Non-pigmented ciliary epithelial cell (primary cell): ENCODE measurements around the gene SRBD1.
"Not testable (repeated sequence)": the region's sequence is repeated elsewhere in the genome, so short reads cannot be mapped to it uniquely, and the experiment has no call there.

Experiments
- DNase-seq: peaks from one replicate; pipeline ENCODE4 v3.0.0-alpha.2; 2010; ENCODE audit warnings: low read depth

The SRBD1 gene

GRCh38 chr2:45426025-45426424, 185.0 kb downstream of the SRBD1 start:
- not testable (repeated sequence) for DNase-seq

GRCh38 chr2:45422921-45423320, 188.1 kb downstream of the SRBD1 start:
- no peak for DNase-seq

DNA sequence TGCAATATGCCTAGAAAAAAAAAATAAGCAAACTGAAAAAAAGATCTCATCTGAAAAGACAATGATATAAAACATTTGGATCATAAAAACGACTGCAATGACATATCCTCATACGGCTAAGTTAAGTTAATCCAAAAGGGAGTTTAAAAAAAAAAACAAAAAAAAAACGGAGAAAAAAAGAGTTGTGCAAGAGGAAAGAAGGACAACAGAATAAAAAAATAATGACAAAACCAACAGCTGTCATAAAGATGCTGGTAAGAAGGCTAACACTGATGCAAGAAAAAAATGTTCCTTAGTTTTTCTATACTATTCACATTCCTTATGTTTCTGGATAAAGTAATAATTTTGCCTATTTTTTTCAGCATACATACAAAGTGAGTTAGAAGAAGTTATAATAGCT, 192.5 kb downstream of the SRBD1 start:
- no peak for DNase-seq

DNA sequence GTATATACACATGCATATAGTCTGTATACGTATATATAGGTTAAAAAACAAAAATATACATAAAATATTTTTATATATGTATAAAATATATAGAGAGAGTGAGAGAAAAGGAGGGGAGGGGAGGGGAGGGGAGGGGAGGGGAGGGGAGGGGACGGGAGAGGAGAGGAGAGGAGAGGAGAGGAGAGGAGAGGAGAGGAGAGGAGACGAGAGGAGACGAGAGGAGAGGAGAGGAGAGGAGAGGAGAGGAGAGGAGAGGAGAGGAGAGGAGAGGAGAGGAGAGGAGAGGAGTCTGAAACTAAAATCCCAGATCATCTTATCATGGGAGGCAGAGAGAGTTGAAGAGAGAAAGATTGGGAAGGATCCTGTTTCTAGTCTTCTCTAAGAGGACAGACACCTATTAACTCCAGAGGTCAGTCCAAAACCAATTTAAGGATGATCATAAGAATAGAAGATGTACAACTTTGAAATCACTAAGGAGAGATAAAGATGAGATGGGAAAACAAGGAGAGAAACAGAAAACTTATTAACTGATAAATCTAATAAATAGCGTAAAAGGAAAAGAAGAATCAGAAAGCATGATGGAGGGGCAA, 195.4 kb downstream of the SRBD1 start:
- no peak for DNase-seq

- no peak for DNase-seq
Observed at GRCh38 chr2:45412754-45413379, 198.2 kb downstream of the SRBD1 start.

DNA sequence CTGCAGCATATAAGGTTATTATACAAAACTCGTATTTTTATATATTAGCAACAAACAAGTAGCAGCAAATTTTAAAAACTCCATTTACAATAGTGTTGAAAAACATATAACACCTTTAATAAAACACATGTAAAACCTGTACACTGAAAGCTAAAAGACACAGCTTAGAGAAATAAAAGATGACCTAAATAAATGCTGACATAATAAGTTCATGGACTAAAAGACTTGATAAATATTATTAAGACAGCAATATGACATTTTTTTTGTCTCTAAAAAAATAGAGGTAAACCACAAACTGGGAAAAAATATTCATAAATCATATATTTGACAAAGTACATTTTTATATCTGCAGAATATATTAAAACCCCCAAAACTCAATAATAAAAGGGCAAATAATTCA, 201.4 kb downstream of the SRBD1 start:
- DNase-seq = no peak

- DNase-seq = no peak
Observed at GRCh38 chr2:45406621-45407020, 204.4 kb downstream of the SRBD1 start.

- no peak for DNase-seq
Observed at GRCh38 chr2:45404807-45405297, 206.2 kb downstream of the SRBD1 start.

- no peak for DNase-seq
Observed at GRCh38 chr2:45403036-45403435, 208.0 kb downstream of the SRBD1 start.

- no peak for DNase-seq
Observed at GRCh38 chr2:45401431-45401922, 209.6 kb downstream of the SRBD1 start.

GRCh38 chr2:45399040-45399784, 211.9 kb downstream of the SRBD1 start:
- no peak for DNase-seq

- no peak for DNase-seq
Observed at GRCh38 chr2:45397292-45397691, 213.8 kb downstream of the SRBD1 start.

DNA sequence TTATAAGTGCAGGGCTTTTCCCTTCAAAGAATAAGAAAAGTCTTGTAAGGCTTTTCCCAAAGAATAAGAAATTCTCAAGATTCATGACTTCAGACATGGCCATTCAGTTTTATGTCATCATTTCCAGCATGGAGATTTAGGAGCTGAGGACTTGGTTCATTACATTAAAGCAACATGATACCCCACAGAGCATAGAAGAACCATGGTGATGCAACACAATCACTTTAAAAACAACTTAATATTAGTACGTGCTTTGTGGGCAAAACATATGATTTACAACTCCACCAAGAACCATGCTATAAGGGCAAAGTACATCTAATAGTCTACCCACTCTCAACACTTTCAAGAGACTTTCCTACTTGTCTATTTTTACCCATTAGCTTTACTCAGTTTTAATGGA, 214.4 kb downstream of the SRBD1 start:
- DNase-seq = no peak

GRCh38 chr2:45394842-45395241, 216.2 kb downstream of the SRBD1 start:
- DNase-seq = no peak

DNA sequence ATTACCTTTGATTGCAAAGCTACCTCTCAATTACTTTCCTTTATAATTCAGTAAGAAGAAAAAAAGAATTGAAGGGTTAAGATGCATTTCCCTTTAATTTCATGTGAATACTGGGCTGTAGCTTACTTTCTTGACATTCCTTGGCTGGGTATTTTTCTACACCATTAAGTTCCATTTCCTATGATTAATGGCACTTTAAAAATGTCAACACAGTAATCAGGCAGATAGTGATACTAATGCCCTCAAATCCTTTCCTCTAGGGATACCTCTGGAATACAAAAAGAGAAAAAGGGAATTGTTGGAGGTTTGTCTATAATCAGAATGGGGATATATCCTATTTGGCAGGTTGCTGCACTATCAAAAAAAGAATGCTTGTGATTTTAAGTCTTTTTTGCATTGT, 216.9 kb downstream of the SRBD1 start:
- DNase-seq = no peak

GRCh38 chr2:45391866-45392265, 219.2 kb downstream of the SRBD1 start:
- DNase-seq = no peak

- no peak for DNase-seq
Observed at GRCh38 chr2:45390861-45391260, 220.2 kb downstream of the SRBD1 start.

GRCh38 chr2:45390441-45390840, 220.6 kb downstream of the SRBD1 start:
- no peak for DNase-seq

DNA sequence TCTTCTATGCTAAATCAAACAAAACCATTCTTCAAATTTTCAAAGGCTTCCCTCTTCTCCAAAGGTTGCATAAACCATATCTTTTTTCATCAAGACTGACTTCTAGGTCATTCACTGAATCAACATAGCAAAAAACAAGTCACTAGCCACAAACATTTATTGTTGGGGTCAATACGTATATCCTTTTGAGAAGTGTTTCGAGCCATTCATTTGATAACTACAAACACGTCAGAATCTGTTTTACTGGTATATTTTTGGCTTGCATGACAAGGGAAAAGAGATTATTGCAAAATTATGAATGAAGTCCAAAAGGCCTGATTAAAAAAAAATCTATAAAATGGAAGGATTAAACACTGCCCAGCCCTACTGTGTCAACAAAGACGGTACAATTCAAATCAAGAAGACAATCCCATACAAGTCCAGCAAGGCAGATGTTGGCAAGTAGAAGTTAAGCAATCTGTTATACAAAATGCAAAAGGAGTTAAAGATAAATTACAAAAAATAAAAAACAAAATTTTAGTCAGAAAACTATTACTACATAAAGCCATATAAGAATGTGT, 222.4 kb downstream of the SRBD1 start:
- no peak for DNase-seq

DNA sequence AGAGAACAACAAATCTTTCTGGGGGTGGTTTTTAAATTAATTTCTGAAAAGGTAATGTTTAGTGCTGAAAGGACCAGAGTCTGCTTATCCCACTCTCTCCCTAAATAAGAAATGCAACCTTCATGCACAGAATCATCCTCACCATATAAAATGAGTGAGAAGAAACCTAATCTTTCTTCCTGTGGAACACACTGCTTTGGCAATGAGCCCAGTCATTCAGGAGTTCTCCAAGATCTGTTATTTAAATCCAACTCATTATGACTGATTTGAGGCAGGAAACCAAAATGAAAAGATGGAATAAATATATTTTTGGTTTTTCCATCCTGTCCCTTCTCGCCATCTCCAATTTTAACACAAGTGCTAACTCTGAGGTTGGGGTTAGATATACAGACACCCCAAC, 228.3 kb downstream of the SRBD1 start:
- DNase-seq = no peak

DNA sequence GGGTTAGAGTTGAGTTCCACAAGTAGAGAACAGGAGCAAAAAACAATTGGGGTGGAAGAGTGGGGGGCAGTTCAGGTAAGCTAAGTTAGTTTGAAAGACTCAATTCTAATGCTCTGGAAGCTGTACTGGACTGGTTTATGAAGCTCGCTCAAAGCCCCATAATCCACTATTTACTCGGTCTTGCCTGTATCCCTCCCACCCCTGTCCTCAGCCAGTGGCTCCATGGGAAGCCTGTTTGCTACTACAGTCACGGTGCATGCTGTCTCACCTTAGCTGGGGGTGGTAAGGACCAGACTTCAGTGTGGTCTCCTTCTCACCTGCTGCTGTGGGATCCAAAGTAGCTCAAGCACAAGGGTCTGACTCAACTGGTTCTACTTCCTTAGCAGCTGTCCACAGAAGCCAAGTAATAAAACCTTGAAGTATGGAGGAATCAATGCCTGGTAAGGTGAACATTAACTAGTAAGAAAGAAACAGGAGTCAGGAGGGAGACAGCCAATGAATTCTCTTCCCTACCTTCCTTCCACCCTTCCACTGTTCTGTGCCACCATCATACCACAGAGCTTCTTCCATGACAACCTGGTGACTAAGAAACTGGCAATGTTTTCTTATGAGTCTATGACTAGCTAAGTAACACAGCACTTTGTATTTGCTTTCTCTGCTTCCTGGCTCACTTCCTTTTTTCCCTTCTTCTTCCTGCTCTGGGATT, 230.8 kb downstream of the SRBD1 start:
- DNase-seq = no peak

DNA sequence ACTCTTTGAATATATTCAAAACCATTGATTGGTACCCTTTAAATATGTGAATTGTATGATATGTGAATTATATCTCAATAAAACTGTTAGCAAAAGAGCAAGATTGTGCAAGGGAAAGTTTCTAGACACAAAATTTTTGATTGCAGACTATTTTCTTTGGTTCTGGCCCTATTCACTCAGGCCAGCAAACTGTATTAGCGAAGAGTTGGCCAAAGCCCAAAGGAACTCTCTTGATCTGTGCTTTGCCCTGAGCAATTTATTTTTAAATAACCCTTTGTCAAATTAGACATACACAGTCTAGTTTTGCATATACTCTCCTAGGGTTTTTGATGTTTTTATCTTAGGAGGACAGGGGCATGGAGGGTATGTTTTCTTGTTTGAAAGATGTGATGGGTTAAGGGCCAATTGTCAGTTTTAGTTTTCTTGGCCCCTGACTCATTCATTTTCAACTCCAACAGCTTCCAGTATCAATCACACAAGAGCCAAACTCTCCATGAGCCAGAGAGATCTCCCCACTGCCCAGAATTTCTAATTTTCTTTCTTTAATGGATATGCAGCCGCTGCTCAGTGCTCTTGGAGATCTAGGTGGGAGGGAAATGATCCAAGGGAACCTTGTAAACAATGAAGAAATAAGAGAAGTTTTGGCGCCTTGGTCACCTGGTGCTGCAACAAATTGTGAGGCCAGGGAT, 231.5 kb downstream of the SRBD1 start:
- no peak for DNase-seq
